ENCODE measurements around the gene GRHL3. TPM values are rescaled to one million over a fixed set of nuclear protein-coding genes. Genes with fewer than 3 reads are reported as not detected.

The GRHL3 gene
- total RNA-seq, 1 experiment from 2014 or later = not detected

GRCh38 chr1:24393892-24394291, 74.7 kb downstream of the GRHL3 start:
- peak; percentile 40 for DNase-seq (ENCODE audit: low read depth, low spot score)
- in situ Hi-C loops (cut with HindIII; ENCODE audit: low pct_unique_long_range_greater_than_20kb, low sequenced_read_pairs) = loop anchor here (10.0 kb wide), 1 partner anchor 199 kb away; no protein-coding TSS in a partner anchor

- no peak for DNase-seq (ENCODE audit: low read depth, low spot score)
- in situ Hi-C loops (cut with HindIII; ENCODE audit: low pct_unique_long_range_greater_than_20kb, low sequenced_read_pairs) = no loop called here
These were observed 80.9 kb downstream of the GRHL3 start for GRCh38 chr1:24400065-24400464.

- no peak for DNase-seq (ENCODE audit: low read depth, low spot score)
- in situ Hi-C loops (cut with HindIII; ENCODE audit: low pct_unique_long_range_greater_than_20kb, low sequenced_read_pairs) = no loop called here
These were observed 84.6 kb downstream of the GRHL3 start for GRCh38 chr1:24403806-24404205.

Other genes with a start within 250 kb of the GRHL3 start
- gene MYOM3, start 207.2 kb upstream of the GRHL3 start, total RNA-seq (2014; rRNA removed; shearing (Covaris generic)) = not detected in 2 replicates
- 0.37 and 0.77 TPM in 2 replicates for gene IL22RA1, start 176.2 kb upstream of the GRHL3 start, total RNA-seq (2014; rRNA removed; shearing (Covaris generic))
- not detected in 2 replicates for gene IFNLR1, start 132.1 kb upstream of the GRHL3 start, total RNA-seq (2014; rRNA removed; shearing (Covaris generic))
- gene STPG1, start 94.4 kb downstream of the GRHL3 start, total RNA-seq (2014; rRNA removed; shearing (Covaris generic)) = 5.5 and 8.3 TPM in 2 replicates
- gene NIPAL3, start 96.4 kb downstream of the GRHL3 start, total RNA-seq (2014; rRNA removed; shearing (Covaris generic)) = 20.4 and 23.9 TPM in 2 replicates
- 9.2 and 10.3 TPM in 2 replicates for gene RCAN3, start 183.5 kb downstream of the GRHL3 start, total RNA-seq (2014; rRNA removed; shearing (Covaris generic))
- not detected in 2 replicates for gene NCMAP, start 236.7 kb downstream of the GRHL3 start, total RNA-seq (2014; rRNA removed; shearing (Covaris generic))